Body of pancreas (tissue), 4 donors: ENCODE results near the gene LINC01488. TPM values are rescaled to one million over a fixed set of nuclear protein-coding genes. Genes with fewer than 3 reads are reported as not detected.

Experiments used
- ATAC-seq: fragments of 150-250 bp; one replicate; pipeline ENCODE4 v1.9.1; 2016
- DNase-seq, 4 donors: peaks; one replicate each; pipeline ENCODE4 v3.0.0-alpha.2; 2019
- H3K27ac ChIP-seq, 4 donors: fragments of 200-600 bp; sonication (generic); 1 replicate in 3 of 4; 2 replicates in 1 of 4; pipeline versions ENCODE4 v1.5.1 to v1.6.1; 2016 to 2019; ENCODE audit warnings: mild to moderate bottlenecking in 1 of 4, mixed read lengths in 1 of 4, moderate library complexity in 1 of 4
- H3K27me3 ChIP-seq, 2 donors: fragments of 200-600 bp; sonication (generic); one replicate each; pipeline ENCODE4 v1.6.0; 2016; ENCODE audit warnings: mild to moderate bottlenecking in 1 of 2
- H3K36me3 ChIP-seq, 2 donors: fragments of 200-600 bp; sonication (generic); replicated peaks in 1 of 2; 2 replicates each; pipeline ENCODE4 v1.5.1; 2016; ENCODE audit warnings: low read depth in 2 of 2; ENCODE audit not compliant: insufficient read depth in 1 of 2
- H3K4me1 ChIP-seq: fragments of 200-600 bp; sonication (generic); one replicate; pipeline ENCODE4 v1.6.0; 2016
- H3K4me3 ChIP-seq, 2 donors: fragments of 200-600 bp; sonication (generic); 1 replicate in 1 of 2; 2 replicates in 1 of 2; pipeline ENCODE4 v1.5.1; 2016 to 2019
- H3K9me3 ChIP-seq, 3 donors: fragments of 200-600 bp; sonication (generic); 1 replicate in 2 of 3; 2 replicates in 1 of 3; pipeline ENCODE4 v1.5.1; 2016
- POLR2A ChIP-seq, 3 donors: fragments of 450-650 bp; IDR thresholded peaks; one replicate each; pipeline ENCODE4 v1.6.1; 2016; ENCODE audit warnings: antibody characterized with exemption in 3 of 3, mild to moderate bottlenecking in 2 of 3
- WGBS, 2 donors: methylation state at CpG; one replicate each; pipeline ENCODE4 v1.1.5; 2017; 5-methylcytosine and 5-hydroxymethylcytosine counted together
- intact Hi-C: fragments of 100-400 bp; cut with DNase I; formaldehyde crosslinking; loops from one replicate; pipeline ENCODE4 v1.15.1; 2023
- total RNA-seq, 2 donors: library from RNA; depleted of rRNA; stranded (reverse); fragments of >200 nt; gene quantifications; one replicate each; pipeline ENCODE4 v1.1.0, GENCODE V29; 2016
- TF ChIP-seq, protein P1 (sequence below), 7 experiments: fragments of 450-650 bp in 4 of 7; fragments of 200-600 bp in 3 of 7; sonication (generic) in 3 of 7; IDR thresholded peaks; one replicate each; pipeline ENCODE4 v1.5.1; 2016 to 2019; ENCODE audit warnings: antibody characterized with exemption in 7 of 7

Gene LINC01488
- total RNA-seq, 2 donors from 2014 or later: not detected

DNA sequence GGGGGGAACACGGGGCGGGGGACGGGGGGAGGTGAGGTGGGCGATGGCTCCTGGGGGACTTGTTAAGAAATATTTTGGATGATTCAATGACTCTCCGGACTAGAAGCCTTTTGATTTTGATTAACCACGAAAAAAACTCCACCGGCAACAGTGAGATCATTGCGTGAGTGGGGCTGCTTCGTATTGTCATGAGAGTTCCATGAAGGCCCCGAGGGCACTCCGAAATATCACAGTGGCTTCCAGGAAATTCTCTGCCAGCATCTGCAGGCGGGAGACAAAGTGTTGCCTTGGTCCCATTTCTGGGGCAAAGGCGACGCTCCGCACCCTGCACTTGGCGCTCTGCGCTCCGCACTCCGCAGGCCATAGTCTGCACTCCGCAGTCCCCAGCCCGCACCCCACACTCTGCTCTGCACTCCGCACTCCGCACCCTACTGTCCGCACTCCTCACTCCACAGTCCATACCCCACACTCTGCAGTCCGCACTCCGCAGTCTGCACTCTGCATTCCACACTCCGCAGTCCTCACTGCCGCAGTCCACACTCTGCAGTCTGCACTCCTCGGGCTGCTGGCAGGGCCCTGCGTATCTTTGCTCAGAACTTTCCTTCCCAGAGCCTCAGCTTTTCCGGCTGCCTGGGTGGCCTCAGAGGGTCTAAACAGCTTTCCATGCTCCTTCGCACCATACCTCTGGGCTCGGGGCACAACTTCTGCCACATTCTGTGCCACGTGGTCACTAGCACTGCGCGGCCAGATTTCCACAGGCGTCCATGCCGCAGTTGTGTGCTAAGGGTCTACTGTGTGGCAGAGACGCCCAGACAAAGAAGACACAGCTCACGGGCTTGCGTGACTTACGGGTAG lies 61.1 kb downstream of the LINC01488 start:
- H3K36me3 ChIP-seq: no peaks in the 10 kb centered on the region
- no peaks in the 10 kb centered on the region for H3K27me3 ChIP-seq
- DNase-seq (no peak), ATAC-seq (no peak)
- no peak overlapping the region for H3K27ac ChIP-seq
- TF ChIP-seq POLR2A (IDR thresholded peaks at IDR 0.05): no peak
- TF ChIP-seq, protein P1, sequence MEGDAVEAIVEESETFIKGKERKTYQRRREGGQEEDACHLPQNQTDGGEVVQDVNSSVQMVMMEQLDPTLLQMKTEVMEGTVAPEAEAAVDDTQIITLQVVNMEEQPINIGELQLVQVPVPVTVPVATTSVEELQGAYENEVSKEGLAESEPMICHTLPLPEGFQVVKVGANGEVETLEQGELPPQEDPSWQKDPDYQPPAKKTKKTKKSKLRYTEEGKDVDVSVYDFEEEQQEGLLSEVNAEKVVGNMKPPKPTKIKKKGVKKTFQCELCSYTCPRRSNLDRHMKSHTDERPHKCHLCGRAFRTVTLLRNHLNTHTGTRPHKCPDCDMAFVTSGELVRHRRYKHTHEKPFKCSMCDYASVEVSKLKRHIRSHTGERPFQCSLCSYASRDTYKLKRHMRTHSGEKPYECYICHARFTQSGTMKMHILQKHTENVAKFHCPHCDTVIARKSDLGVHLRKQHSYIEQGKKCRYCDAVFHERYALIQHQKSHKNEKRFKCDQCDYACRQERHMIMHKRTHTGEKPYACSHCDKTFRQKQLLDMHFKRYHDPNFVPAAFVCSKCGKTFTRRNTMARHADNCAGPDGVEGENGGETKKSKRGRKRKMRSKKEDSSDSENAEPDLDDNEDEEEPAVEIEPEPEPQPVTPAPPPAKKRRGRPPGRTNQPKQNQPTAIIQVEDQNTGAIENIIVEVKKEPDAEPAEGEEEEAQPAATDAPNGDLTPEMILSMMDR (IDR thresholded peaks at IDR 0.05): no peak
- no peaks in the 10 kb centered on the region for H3K9me3 ChIP-seq
- H3K4me1 ChIP-seq: peaks cover 14% of the 10 kb centered on the region
- intact Hi-C loops: no loop called here
- 76 to 79% methylated on average over 40 to 42 of the region's 42 CpGs for WGBS, 2 donors
- no peak overlapping the region for H3K4me3 ChIP-seq

Other genes with a start within 250 kb of the LINC01488 start
- 1 to 10 TPM; 2.3 to 7.0 TPM for gene MYEOV, start 187.5 kb upstream of the LINC01488 start, total RNA-seq
- 100 to 1,000 TPM in 1 of 2 donors, 10 to 100 TPM in 1; 90.3 to 201 TPM for gene CCND1, start 159.5 kb downstream of the LINC01488 start, total RNA-seq
- 10 to 100 TPM; 13.0 to 26.7 TPM for gene LTO1, start 193.7 kb downstream of the LINC01488 start, total RNA-seq
- not detected for gene FGF19, start 222.4 kb downstream of the LINC01488 start, total RNA-seq